GM19238 (cell line): ENCODE data around the gene ARHGAP29.

Experiments
- DNase-seq: peaks from one replicate; pipeline ENCODE4 v3.0.0; 2011; ENCODE audit warnings: low spot score; ENCODE audit not compliant: insufficient read length

The ARHGAP29 gene

GRCh38 chr1:94237291-94238226 is at the start of gene ARHGAP29:
ARHGAP29 (minus strand) TSS chr1:94237584; CDS start chr1:94231611, 5,973 bp downstream.
- DNase-seq, result peak; percentile 47

GRCh38 chr1:94286864-94287437 is 49.6 kb upstream of the ARHGAP29 start:
- DNase-seq, result no peak

GRCh38 chr1:94285031-94285654 is 47.8 kb upstream of the ARHGAP29 start:
- no peak for DNase-seq

- DNase-seq, result no peak
Observed at GRCh38 chr1:94284476-94284875, 47.1 kb upstream of the ARHGAP29 start.

- no peak for DNase-seq
Observed at GRCh38 chr1:94283462-94283861, 46.1 kb upstream of the ARHGAP29 start.

- no peak for DNase-seq
Observed at GRCh38 chr1:94282143-94282711, 44.8 kb upstream of the ARHGAP29 start.

GRCh38 chr1:94281361-94282142 is 44.2 kb upstream of the ARHGAP29 start:
- no peak for DNase-seq

GRCh38 chr1:94280541-94280940 is 43.2 kb upstream of the ARHGAP29 start:
- DNase-seq, result no peak

GRCh38 chr1:94279462-94279861 is 42.1 kb upstream of the ARHGAP29 start:
- no peak for DNase-seq

- no peak for DNase-seq
Observed at GRCh38 chr1:94279038-94279437, 41.7 kb upstream of the ARHGAP29 start.

- no peak for DNase-seq
Observed at GRCh38 chr1:94276988-94277434, 39.6 kb upstream of the ARHGAP29 start.

GRCh38 chr1:94275083-94275482 is 37.7 kb upstream of the ARHGAP29 start:
- no peak for DNase-seq

- no peak for DNase-seq
Observed at GRCh38 chr1:94274561-94274960, 37.2 kb upstream of the ARHGAP29 start.

GRCh38 chr1:94273111-94273510 is 35.7 kb upstream of the ARHGAP29 start:
- DNase-seq, result no peak

- no peak for DNase-seq
Observed at GRCh38 chr1:94272388-94272787, 35.0 kb upstream of the ARHGAP29 start.

GRCh38 chr1:94271373-94271772 is 34.0 kb upstream of the ARHGAP29 start:
- DNase-seq, result no peak

- DNase-seq, result no peak
Observed at GRCh38 chr1:94270801-94271203, 33.4 kb upstream of the ARHGAP29 start.

- no peak for DNase-seq
Observed at GRCh38 chr1:94269921-94270320, 32.5 kb upstream of the ARHGAP29 start.

- DNase-seq, result no peak
Observed at GRCh38 chr1:94265906-94266305, 28.5 kb upstream of the ARHGAP29 start.

GRCh38 chr1:94265011-94265422 is 27.6 kb upstream of the ARHGAP29 start:
- no peak for DNase-seq
